DMS 273 treated with DMSO at 0.1 percent for 48 hours (cell line): ENCODE data around the gene DNAAF8.
"Not testable (repeated sequence)": the region's sequence is repeated elsewhere in the genome, so short reads cannot be mapped to it uniquely, and the experiment has no call there.

Experiments
- DNase-seq: peaks from one replicate; lab custom pipeline; 2025; lab: John Stamatoyannopoulos, UW

The DNAAF8 gene

GRCh38 chr16:4783251-4783950 is 49.1 kb downstream of the DNAAF8 start:
- no peak for DNase-seq

- DNase-seq = no peak
Observed at GRCh38 chr16:4783951-4784336, 49.6 kb downstream of the DNAAF8 start.

DNA sequence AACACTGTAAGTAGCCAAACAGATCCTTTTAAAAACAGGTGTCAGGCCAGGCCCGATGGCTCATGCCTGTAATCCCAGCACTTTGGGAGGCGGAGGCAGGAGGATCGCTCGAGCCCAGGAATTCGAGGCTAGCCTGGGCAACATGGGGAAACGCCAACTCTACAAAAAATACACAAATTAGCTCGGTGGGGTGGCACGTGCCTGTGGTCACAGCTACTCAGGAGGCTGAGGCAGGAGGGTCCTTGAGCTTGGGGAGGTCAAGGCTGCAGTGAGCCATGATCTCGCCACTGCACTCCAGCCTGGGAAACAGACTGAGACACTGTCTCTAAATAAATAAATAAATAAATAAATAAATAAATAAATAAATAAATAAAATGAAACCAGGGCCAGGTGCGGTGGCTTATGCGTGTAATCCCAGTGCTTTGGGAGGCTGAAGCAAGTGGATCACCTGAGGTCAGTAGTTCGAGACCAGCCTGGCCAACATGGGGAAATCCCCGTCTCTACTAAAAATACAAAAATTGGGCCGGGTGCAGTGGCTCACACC is 50.2 kb downstream of the DNAAF8 start:
- not testable (repeated sequence) for DNase-seq

DNA sequence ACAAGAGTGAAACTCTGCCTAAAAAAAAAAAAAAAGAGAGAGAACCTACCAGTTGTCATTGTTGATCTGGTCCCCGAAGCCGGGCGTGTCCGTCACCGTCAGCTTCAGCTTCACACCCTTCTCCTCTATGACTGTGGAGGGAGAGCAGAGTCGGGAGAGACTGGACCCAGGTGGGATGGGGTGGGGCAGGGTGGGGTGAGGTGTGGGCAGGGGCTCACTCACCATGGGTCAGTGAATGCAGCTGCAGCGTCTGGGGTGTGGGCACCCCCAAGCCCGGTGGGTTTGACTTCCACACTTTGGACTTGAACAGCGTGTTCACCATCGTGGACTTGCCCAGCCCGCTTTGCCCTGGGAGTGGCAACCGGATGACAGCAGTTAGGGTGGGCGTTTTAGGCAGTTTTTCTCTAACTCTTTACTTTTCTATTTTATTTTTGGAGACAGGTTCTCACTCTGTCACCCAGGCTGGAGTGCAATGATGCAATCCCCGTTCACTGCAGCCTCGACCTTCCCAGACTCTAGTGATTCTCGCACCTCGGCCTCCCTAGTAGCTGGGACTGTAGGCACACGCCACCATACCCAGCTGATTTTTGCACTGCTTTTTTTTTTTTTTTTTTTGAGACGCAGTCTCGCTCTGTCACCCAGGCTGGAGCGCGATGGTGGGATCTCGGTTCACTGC is 51.6 kb downstream of the DNAAF8 start:
- DNase-seq = no peak

GRCh38 chr16:4787068-4787467 is 52.7 kb downstream of the DNAAF8 start:
- DNase-seq = no peak

DNA sequence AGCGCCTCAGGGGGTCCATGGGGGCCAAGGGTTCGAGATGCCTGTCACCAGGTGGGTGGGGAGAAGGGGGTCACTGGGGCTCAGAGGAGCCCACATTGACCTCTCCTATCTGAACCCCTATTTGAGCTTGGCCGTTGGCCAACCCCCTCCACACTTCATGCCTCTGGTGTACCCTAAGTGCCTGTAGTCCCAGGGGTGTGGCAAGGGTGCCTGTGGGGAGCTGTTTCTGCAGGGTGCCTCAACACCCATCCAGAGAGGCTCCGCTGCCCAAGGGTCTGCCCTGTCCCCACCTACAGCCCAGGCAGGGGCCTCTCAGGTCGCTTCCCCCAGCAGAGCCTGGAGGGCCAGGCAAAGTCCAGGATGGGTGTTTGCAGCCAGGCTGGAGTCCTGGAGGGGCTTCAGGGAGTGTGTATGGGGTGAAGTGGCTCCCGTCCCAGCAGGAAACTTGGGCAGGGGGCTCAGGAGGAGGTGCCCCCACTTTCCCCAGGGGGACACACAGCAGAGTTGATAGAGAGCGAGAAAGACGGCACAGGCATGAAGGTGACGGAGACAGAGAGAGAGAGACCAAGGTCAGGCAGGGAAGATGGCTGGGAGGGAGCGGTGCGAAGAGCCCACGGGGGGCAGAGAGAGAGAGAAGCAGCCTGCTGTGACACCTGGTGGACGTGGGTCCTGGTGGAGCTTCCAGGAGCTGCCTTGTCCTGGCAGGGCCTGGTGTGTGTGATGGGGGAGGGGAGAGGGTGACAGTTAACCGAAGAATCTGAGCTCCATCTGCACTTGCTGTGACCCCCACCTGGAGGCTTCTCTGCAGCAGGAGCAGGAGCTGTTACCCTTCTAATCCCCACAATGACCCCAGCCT is 53.5 kb downstream of the DNAAF8 start, which contains the start of gene SEPTIN12:
Gene SEPTIN12 (minus strand): TSS at position 719 of the 856 bp plus-strand sequence. CDS start 700 bp downstream, at position 19.
- no peak for DNase-seq

DNA sequence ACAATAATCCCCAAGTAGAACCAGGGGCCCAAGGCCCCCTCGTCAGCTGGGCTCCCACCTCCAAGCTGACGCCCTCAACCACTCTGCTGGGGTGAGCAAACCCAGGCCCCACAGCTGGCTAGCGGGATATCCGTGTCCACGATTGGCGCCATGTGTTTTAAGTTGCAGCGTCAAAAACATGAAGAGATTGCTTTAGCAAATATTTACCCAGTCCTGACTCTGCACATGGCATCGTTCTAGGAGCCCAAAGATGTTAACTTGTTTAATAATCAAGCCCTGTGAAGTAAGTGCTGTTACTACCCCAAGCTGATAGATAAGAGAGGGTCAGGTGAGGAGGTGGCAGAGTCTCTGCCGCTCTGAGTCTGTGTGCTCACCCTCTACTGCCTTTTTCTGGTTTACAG is 54.2 kb downstream of the DNAAF8 start:
- DNase-seq = no peak

DNA sequence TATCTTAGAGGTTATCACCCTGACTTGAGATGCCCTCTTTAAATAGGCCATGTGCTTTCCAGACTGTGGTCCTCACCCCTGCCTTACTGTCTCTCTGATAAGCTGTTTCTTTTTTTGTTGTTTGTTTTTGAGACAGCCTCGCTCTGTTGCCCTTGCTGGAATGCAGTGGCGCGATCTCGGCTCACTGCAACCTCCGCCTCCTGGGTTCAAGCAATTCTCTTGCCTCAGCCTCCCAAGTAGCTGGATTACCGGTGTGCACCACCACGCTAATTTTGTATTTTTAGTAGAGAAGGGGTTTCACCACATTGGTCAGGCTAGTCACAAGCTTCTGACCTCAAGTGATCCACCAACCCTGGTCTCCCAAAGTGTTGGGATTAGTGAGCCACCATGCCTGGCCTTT is 54.6 kb downstream of the DNAAF8 start:
- DNase-seq = no peak

GRCh38 chr16:4790261-4790660 is 55.9 kb downstream of the DNAAF8 start:
- no peak for DNase-seq

GRCh38 chr16:4790871-4791270 is 56.5 kb downstream of the DNAAF8 start:
- no peak for DNase-seq

DNA sequence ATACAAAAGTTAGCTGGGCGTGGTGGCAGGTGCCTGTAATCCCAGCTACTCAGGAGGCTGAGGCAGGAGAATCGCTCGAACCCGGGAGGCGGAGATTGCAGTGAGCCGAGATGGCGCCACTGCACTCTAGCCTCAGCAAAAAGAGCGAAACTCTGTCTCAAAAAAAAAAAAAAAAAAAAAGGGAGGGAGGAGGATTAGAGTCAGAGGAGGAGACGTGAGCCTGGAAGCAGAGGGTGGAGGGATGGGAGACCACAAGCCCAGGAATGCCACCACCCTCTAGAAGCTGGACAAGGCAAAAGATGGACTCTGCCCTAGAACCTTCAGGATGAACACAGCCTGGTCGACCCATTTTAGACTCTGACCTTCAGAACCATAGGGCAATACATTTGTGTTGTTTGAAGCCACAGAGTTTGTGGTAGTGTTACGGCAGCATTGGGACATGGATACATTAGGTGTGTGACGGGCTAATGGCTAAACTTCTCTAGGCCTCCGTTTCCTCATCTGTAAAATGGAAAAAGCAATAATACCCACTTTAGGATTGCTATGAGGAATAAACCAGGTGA is 58.7 kb downstream of the DNAAF8 start:
- DNase-seq = no peak

GRCh38 chr16:4795181-4795827 is 61.0 kb downstream of the DNAAF8 start, which contains the start of gene SMIM22:
TSS of gene SMIM22 (plus strand) at chr16:4795369. CDS start at chr16:4795735, 366 bp downstream.
- no peak for DNase-seq

GRCh38 chr16:4795828-4796572 is 61.7 kb downstream of the DNAAF8 start:
- DNase-seq = no peak

DNA sequence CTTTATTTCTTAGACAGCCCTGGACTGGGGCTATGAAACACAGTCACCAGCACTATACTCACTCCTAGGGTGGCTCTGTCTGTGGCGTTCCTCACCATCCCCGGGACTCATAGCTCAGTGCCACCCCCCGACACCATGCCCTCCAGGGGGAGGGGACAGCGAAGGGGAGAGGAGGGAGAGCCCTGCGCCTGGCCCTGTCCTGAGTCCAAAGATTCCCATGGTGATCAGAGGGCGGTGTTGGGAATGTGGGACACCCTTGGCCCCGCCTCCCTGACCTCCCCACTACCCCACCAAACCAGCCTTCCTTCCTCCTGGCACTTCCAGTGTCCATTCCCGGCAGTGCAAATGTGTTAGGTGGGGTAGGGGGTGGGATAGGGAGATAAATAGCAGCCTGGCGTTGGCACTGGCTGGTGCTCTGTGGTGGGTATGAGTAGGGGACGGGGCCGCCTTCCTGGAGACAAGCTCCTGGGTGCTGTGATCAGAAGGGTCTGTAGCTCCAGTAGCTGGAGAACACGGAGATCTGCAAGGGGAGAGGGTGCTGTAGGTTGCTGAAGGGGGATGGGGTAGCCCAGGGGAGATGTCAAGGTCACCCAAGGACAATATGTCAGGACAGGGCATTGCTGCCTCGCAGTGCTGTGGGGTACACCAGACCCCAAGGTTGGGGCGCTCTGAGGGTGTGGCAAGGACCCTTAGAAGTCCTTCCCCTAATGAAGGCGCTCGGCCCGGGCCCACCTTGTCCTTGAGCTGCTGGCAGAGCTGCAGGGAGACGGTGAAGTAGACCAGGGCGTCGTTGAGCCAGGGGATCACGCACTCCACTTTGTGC is 62.9 kb downstream of the DNAAF8 start:
- DNase-seq = no peak

DNA sequence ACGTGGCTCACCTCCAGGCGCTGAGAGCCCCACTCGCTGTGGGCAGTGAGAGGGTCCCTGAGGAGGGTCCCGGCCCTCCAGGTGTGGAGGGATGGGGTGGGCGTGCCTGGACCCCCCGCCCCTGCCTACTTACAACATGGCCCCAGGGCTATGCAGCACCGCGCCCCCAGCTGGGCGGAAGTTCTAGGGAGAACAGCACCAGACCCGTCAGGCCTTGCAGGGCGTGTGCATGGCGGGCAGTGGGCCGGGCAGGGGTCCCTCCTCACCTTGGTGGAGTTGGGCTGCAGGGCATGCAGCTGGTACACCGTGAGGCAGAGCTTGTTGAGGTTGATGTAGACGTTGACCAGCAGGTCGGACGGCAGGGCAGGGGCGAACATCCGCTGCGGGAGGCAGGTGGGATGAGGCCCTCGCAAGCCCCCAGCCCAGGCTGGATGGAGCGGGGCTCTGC is 63.5 kb downstream of the DNAAF8 start:
- no peak for DNase-seq

GRCh38 chr16:4798456-4798855 is 64.1 kb downstream of the DNAAF8 start:
- no peak for DNase-seq
